GM21786 (cell line): ENCODE data around the gene CALN1.

Experiments used
- ATAC-seq: cut with Tn5 transposase; IDR thresholded peaks from one replicate; pipeline ENCODE4 v1.9.1; 2021; ENCODE audit not compliant: unreplicated experiment

CALN1 gene

GRCh38 chr7:72326811-72327210, 85.3 kb downstream of the CALN1 start:
- ATAC-seq, result no peak

DNA sequence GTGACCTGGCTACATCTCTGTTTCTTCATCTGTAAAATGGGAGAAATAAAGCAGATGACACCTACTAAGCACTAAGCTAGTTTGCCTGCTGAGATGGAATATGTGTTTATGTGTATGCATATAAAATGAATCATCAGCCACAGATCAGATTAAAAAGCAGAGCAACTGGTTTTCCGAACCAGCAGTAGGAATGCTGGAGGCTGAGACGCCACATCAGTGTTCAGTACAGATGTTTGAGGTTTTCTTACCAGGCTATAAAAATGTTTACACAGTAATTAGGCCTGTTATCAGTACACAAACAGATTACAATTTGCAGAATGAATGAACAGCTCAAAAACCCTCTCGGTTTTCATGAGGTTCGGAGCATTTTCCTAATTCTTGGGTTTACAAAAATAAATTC, 85.8 kb downstream of the CALN1 start:
- ATAC-seq, result no peak

- no peak for ATAC-seq
Measured at GRCh38 chr7:72325561-72325960, 86.6 kb downstream of the CALN1 start.

DNA sequence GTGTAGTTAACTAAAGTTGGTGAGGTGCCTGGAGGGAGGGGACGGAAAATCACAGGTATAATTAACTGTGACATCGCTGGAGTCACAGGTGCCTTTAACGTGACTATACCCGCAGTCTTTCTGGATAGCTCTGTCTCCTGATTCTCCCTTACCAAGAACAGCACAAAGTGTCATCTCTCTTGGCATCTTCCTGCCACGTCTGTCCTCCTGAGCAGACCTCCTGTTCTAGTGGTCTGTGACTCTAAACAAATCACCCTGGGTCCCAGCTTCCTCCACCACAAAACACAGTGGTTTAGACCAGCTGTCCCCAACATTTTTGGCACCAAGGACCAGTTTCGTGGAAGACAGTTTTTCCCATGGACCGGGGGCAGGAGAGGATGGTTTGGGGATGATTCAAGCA, 90.5 kb downstream of the CALN1 start:
- no peak for ATAC-seq

- ATAC-seq, result no peak
Measured at GRCh38 chr7:72321081-72321480, 91.1 kb downstream of the CALN1 start.

DNA sequence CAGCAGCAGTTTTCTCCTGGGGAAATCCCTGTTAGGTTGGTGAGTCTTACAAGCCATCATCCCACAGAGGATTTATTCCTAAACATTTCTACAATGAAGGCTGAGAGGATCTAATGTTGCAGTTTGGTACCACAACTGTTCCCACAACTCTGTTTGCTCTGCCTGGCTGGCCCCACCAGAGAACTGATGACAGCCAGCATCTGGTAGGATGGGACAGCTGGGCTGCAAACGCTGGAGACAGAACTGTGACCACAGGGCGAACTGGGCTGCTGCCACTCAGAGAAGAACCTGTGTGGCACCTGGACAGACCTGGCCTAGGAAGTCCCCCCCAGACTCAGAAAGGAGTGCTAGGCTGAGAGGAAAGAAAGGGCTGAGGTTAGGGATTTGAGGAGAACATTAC, 94.8 kb downstream of the CALN1 start:
- ATAC-seq, result no peak

- ATAC-seq, result no peak
Measured at GRCh38 chr7:72316148-72316547, 96.0 kb downstream of the CALN1 start.

- ATAC-seq, result no peak
Measured at GRCh38 chr7:72313906-72314305, 98.2 kb downstream of the CALN1 start.

DNA sequence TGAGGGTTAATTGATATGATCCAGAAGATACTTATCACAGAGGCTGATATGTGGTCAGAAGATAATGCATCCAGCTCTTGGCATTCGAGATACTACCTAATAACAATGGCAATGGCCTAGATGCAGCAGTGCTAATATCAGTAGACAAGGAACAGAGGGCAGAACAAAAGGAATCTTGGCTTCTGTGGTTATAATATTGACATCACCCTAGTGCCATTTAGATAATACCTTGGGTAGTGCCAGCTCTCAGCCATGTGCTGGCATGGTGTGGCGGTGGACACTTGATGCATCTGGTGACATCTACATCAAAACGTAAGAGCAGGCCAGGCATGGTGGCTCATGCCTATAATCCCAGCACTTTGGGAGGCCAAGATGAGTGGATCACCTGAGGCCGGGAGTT, 101.8 kb downstream of the CALN1 start:
- no peak for ATAC-seq

DNA sequence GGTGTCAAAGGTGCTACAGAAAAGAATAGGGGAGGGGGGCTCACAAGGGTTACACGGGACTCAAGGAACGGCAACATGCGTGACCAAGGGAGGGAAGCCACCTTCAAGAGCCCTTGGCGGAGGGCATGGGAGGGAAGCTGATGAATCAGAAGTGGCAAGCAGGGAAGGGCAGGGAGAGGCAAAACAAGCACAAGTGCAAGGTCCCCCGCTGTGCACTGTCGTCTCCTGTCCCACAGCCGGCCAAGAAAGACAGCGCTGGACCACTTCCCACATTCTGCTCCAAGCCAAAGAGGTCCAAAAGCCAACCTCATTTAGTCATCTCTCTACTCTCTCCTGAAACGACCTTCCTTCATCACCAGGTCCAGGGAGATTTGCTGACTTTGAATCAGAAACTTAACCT, 102.7 kb downstream of the CALN1 start:
- ATAC-seq, result no peak

GRCh38 chr7:72308986-72309385, 103.2 kb downstream of the CALN1 start:
- ATAC-seq, result no peak

DNA sequence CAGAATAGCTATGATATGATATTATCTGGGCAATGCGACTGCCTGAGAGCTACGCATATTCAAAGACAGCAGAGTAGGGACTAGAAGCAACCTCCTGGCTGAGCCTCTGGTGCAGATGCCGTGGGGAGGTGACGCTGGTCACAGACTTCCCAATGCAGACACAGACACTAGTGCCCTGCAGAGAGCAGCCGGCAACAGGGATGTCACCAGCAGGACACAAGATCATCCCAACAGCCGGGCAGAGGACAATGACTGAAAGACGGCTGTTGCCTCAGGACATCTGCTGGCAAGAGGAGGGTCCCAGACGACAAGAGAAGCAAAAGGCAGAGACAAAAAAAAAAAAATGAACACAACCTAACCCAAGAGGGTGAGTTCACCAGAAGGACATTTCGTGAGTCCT, 104.6 kb downstream of the CALN1 start:
- no peak for ATAC-seq

DNA sequence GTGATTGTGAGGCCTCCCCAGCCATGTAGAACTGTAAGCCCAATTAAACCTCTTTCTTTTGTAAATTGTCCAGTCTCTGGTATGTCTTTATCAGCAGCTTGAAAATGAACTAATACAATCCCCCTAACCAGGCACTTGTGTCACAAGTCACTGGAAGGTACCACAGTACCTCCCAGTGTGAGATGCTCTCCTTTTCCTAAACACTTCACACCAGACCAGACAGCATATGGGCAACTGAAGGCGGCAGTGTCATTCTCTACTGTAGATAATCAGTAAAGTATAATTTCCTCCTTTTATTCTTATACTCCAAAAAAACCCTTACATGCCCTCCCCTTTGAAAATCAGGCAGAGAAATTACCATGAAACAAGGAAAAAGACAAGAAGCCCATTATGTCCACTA, 113.2 kb downstream of the CALN1 start:
- ATAC-seq, result no peak

DNA sequence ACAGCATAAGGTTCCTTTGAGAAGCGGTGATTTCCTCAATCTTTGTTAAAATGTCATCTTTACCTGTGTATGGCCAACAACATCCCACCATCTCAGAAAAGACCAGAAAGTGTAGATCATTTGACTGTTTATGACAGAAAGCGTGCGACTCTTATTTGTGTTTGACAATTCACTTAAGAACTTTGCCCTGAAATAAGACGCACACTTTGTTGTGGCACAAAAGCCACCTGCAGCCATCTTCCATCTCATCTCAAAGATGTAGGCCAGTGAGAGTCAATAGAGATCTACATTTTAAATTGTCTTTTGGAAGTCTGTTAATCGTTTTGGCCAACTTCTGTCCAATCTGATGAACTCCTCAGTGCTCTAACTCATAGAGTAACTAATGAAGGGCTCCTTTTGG, 114.0 kb downstream of the CALN1 start:
- no peak for ATAC-seq

GRCh38 chr7:72297636-72298035, 114.5 kb downstream of the CALN1 start:
- ATAC-seq, result no peak

DNA sequence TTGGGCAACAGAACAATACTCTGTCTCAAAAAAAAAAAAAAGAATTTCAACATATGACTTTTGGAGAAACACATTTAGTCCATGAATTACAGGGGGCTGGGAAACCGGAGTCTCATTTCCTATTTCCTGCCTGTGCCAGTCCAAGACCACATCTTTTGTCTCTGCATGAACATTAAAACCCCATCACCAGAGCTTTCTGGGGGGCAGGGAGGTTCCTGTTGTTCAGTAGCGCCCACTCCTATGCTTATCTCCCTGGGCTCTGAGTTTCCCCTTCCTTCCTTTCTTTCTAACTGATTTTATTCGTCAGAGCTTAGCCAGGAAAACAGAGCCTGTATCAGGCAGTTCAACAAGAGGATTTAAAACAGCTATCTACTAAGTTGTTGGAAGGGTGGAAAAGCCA, 119.3 kb downstream of the CALN1 start:
- no peak for ATAC-seq

DNA sequence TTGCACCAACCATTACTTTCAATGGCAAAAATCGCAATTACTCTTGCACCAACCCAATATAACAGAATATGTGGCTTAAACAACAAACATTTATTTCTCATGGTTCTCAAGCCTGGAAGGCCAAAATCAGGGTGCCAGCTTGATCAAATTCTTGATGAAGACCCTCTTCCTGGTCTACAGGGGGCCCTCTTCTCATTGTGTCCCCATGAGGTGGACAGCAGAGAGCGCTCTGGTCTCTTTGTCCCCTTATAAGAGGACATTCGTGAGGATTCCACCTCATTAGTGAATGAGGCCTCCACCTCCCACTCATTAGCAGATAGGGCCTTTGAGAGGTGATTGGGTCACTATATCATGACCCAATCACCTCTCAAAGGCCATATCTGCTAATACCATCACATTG, 120.0 kb downstream of the CALN1 start:
- ATAC-seq, result no peak

GRCh38 chr7:72286519-72286918, 125.6 kb downstream of the CALN1 start:
- no peak for ATAC-seq

DNA sequence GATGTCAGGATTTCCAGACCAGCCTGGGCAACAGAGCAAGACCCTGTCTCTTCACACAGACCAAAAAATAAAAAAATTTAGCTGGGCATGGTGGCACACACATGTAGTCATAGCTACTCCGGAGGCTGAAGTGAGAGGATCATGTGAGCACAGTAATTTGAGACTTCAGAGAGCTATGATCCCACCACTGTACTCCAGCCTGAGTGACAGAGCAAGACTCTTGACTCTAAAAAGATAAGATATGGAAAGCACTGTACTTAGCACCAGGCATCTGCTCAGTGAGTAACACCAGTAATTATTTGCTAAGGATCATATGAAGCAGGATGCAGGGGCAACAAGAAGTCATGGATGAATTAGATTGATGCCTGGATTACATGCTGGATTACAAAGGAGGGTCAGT, 128.8 kb downstream of the CALN1 start:
- ATAC-seq, result no peak

- ATAC-seq, result no peak
Measured at GRCh38 chr7:72281308-72281707, 130.8 kb downstream of the CALN1 start.

- no peak for ATAC-seq
Measured at GRCh38 chr7:72279203-72279602, 132.9 kb downstream of the CALN1 start.

- no peak for ATAC-seq
Measured at GRCh38 chr7:72278550-72278949, 133.6 kb downstream of the CALN1 start.

GRCh38 chr7:72275382-72276070, 136.6 kb downstream of the CALN1 start:
- ATAC-seq, result no peak
